Right cardiac atrium (tissue), 5 donors: ENCODE measurements around the gene GOLM1. TPM values are rescaled to one million over a fixed set of nuclear protein-coding genes. Genes with fewer than 3 reads are reported as not detected.

Experiments used
- ATAC-seq, 2 donors: fragments of 200-7000 bp; cut with Tn5 transposase; one replicate each; pipeline versions ENCODE4 v1.8.0 to v1.9.1; 2020; ENCODE audit warnings: moderate library complexity in 2 of 2, mild to moderate bottlenecking in 1 of 2
- DNase-seq, 3 donors: peaks; one replicate each; pipeline ENCODE4 v3.0.0-alpha.2; 2020
- H3K27ac ChIP-seq: one replicate; pipeline ENCODE4 v1.5.1; 2013; ENCODE audit warnings: mild to moderate bottlenecking, low read length, control low read depth, moderate library complexity
- H3K27me3 ChIP-seq: one replicate; pipeline ENCODE4 v1.6.1; 2013; ENCODE audit not compliant: control insufficient read depth, insufficient read depth
- H3K4me1 ChIP-seq: one replicate; pipeline ENCODE4 v1.6.1; 2013; ENCODE audit warnings: low read length; ENCODE audit not compliant: control insufficient read depth, insufficient read depth
- H3K4me3 ChIP-seq: one replicate; pipeline ENCODE4 v1.5.1; 2013; ENCODE audit warnings: low read length, control low read depth
- H3K9me3 ChIP-seq: one replicate; pipeline ENCODE4 v1.6.1; 2013; ENCODE audit warnings: low read length; ENCODE audit not compliant: control insufficient read depth
- WGBS: extraction: QIAGEN DNeasy Blood & Tissue Kit; methylation state at CpG from one replicate; pipeline ENCODE4 v1.1.7; 2013; 5-methylcytosine and 5-hydroxymethylcytosine counted together
- intact Hi-C, 4 donors: fragments of 100-400 bp; cut with DNase I; formaldehyde crosslinking; loops; one replicate each; pipeline versions ENCODE4 v1.11.0 to v1.14.0; 2022 to 2023
- polyA plus RNA-seq: library from polyadenylated mRNA; stranded (reverse); fragments of 200-250 nt; gene quantifications from one replicate; pipeline ENCODE4 v1.2.3, GENCODE V29; 2013
- total RNA-seq, 4 donors: library from RNA; stranded (reverse); fragmentation: NEBNext Ultra II Directional; extraction: Animal tissue kit (Norgen Biotek cat#: 25700); gene quantifications; one replicate each; pipeline ENCODE4 v1.2.1, GENCODE V29; 2021
- donor health status: healthy with polysubstance abuse.
- donor health status: DM: no; HTN: yes; CAD: no.
- donor health status: DM: no; HTN: no; CAD: no.
- donor health status: DM: no; HTN: yes; CAD: no; lungs with severe emphysema.
- donor health status: DM: yes; HTN: yes; CAD: no.

GOLM1 gene
- total and polyA plus RNA-seq, 5 donors, result 3.8 to 12.9 (median 6.1) TPM

- WGBS, result 86% methylated on average over 6 of the region's 6 CpGs
- no peaks in the 10 kb centered on the region for H3K4me1 ChIP-seq
- intact Hi-C loops, result no loop called here
- no peaks in the 10 kb centered on the region for H3K9me3 ChIP-seq
- H3K4me3 ChIP-seq, result no peak overlapping the region
- no peak for ATAC-seq
- DNase-seq, result no peak
- no peak overlapping the region for H3K27ac ChIP-seq
- no peaks in the 10 kb centered on the region for H3K27me3 ChIP-seq
Observed at GRCh38 chr9:86021166-86021565, 78.2 kb downstream of the GOLM1 start.

- Histone ChIP-seq H3K27ac (no peak overlapping the region), H3K4me1 (no peaks in the 10 kb centered on the region), H3K27me3 (no peaks in the 10 kb centered on the region), H3K9me3 (no peaks in the 10 kb centered on the region), H3K4me3 (no peak overlapping the region)
- no peak for DNase-seq
- intact Hi-C loops, result no loop called here
- no peak for ATAC-seq
- 98% methylated on average over 1 of the region's 1 CpG for WGBS
Observed at GRCh38 chr9:86020731-86021130, 78.6 kb downstream of the GOLM1 start.

- intact Hi-C loops, result no loop called here
- ATAC-seq, result no peak
- WGBS, result 50% methylated on average over 2 of the region's 2 CpGs
Observed at GRCh38 chr9:86009133-86009532, 90.2 kb downstream of the GOLM1 start.

GRCh38 chr9:86005253-86005775, 94.0 kb downstream of the GOLM1 start:
- no peaks in the 10 kb centered on the region for H3K27me3 ChIP-seq
- no peaks in the 10 kb centered on the region for H3K9me3 ChIP-seq
- no peak overlapping the region for H3K27ac ChIP-seq
- H3K4me1 ChIP-seq, result no peaks in the 10 kb centered on the region
- 97% methylated on average over 1 of the region's 1 CpG for WGBS
- no peak for DNase-seq
- intact Hi-C loops, result no loop called here
- ATAC-seq, result no peak
- no peak overlapping the region for H3K4me3 ChIP-seq

More at GRCh38 chr9:86009133-86009532, 90.2 kb downstream of the GOLM1 start:
- Histone ChIP-seq H3K9me3 (no peaks in the 10 kb centered on the region), H3K4me3 (no peak overlapping the region), H3K27ac (no peak overlapping the region), H3K4me1 (no peaks in the 10 kb centered on the region), H3K27me3 (no peaks in the 10 kb centered on the region)
- DNase-seq, result no peak

- DNase-seq (no peak), ATAC-seq (no peak)
- WGBS, result 97% methylated on average over 1 of the region's 1 CpG
- Histone ChIP-seq H3K27ac (no peak overlapping the region), H3K4me3 (no peak overlapping the region), H3K27me3 (no peaks in the 10 kb centered on the region), H3K9me3 (no peaks in the 10 kb centered on the region), H3K4me1 (no peaks in the 10 kb centered on the region)
- intact Hi-C loops, result no loop called here
Observed at GRCh38 chr9:85995599-85995998, 103.8 kb downstream of the GOLM1 start.

GRCh38 chr9:85995097-85995496, 104.3 kb downstream of the GOLM1 start:
- DNase-seq (no peak), ATAC-seq (no peak)
- H3K27ac ChIP-seq, result no peak overlapping the region
- H3K9me3 ChIP-seq, result no peaks in the 10 kb centered on the region
- no peak overlapping the region for H3K4me3 ChIP-seq
- intact Hi-C loops, result no loop called here
- H3K27me3 ChIP-seq, result no peaks in the 10 kb centered on the region
- H3K4me1 ChIP-seq, result no peaks in the 10 kb centered on the region

- 81% methylated on average over 2 of the region's 2 CpGs for WGBS
- Histone ChIP-seq H3K4me3 (no peak overlapping the region), H3K9me3 (no peaks in the 10 kb centered on the region), H3K4me1 (no peaks in the 10 kb centered on the region), H3K27ac (no peak overlapping the region), H3K27me3 (no peaks in the 10 kb centered on the region)
- intact Hi-C loops, result no loop called here
- DNase-seq (no peak), ATAC-seq (peak in 1 of 2 donors; percentile 29)
Observed at GRCh38 chr9:85994191-85994590, 105.2 kb downstream of the GOLM1 start.

- Histone ChIP-seq H3K9me3 (no peaks in the 10 kb centered on the region), H3K27ac (no peak overlapping the region), H3K27me3 (no peaks in the 10 kb centered on the region), H3K4me3 (no peak overlapping the region), H3K4me1 (no peaks in the 10 kb centered on the region)
- DNase-seq (no peak), ATAC-seq (peak; percentile 32 to 54)
- WGBS, result 72% methylated on average over 3 of the region's 3 CpGs
- intact Hi-C loops, result no loop called here
Observed at GRCh38 chr9:85987236-85987635, 112.1 kb downstream of the GOLM1 start.

GRCh38 chr9:85984457-85984856, 114.9 kb downstream of the GOLM1 start:
- no peaks in the 10 kb centered on the region for H3K9me3 ChIP-seq
- no peak for ATAC-seq
- WGBS, result 97% methylated on average over 2 of the region's 2 CpGs

GRCh38 chr9:85981369-85981768, 118.0 kb downstream of the GOLM1 start:
- intact Hi-C loops, result no loop called here
- WGBS, result 77% methylated on average over 3 of the region's 3 CpGs
- no peak for ATAC-seq

More at GRCh38 chr9:85984457-85984856, 114.9 kb downstream of the GOLM1 start:
- Histone ChIP-seq H3K4me1 (no peaks in the 10 kb centered on the region), H3K4me3 (no peak overlapping the region), H3K27me3 (no peaks in the 10 kb centered on the region), H3K27ac (no peak overlapping the region)
- DNase-seq, result no peak
- intact Hi-C loops, result no loop called here

GRCh38 chr9:85978496-85978895, 120.9 kb downstream of the GOLM1 start:
- Histone ChIP-seq H3K27ac (no peak overlapping the region), H3K9me3 (no peaks in the 10 kb centered on the region), H3K4me1 (no peaks in the 10 kb centered on the region), H3K27me3 (no peaks in the 10 kb centered on the region), H3K4me3 (no peak overlapping the region)
- DNase-seq (no peak), ATAC-seq (no peak)
- WGBS, result 70% methylated on average over 4 of the region's 4 CpGs
- intact Hi-C loops, result no loop called here

More at GRCh38 chr9:85981369-85981768, 118.0 kb downstream of the GOLM1 start:
- DNase-seq, result no peak
- Histone ChIP-seq H3K9me3 (no peaks in the 10 kb centered on the region), H3K27me3 (no peaks in the 10 kb centered on the region), H3K4me3 (no peak overlapping the region), H3K4me1 (no peaks in the 10 kb centered on the region), H3K27ac (no peak overlapping the region)
